GM12865 (cell line): ENCODE results near the gene PTPRE.
A peak's percentile ranks its signal among the peaks of the same experiment; 100 is the strongest.

ENCODE experiments used
- DNase-seq: peaks from one replicate; pipeline ENCODE4 v3.0.0; 2010; ENCODE audit warnings: low read depth
- H3K4me3 ChIP-seq: 2 replicates; pipeline ENCODE4 v1.5.1; 2011; ENCODE audit warnings: mild to moderate bottlenecking, low read depth, low read length, control low read depth
- TF ChIP-seq, protein P1 (sequence below): IDR thresholded peaks from 2 replicates; pipeline ENCODE4 v1.5.1; 2011; ENCODE audit warnings: low read length, control low read depth, low read depth, inconsistent platforms; ENCODE audit not compliant: insufficient read depth; ENCODE audit errors: missing control alignments

The PTPRE gene, protein sequence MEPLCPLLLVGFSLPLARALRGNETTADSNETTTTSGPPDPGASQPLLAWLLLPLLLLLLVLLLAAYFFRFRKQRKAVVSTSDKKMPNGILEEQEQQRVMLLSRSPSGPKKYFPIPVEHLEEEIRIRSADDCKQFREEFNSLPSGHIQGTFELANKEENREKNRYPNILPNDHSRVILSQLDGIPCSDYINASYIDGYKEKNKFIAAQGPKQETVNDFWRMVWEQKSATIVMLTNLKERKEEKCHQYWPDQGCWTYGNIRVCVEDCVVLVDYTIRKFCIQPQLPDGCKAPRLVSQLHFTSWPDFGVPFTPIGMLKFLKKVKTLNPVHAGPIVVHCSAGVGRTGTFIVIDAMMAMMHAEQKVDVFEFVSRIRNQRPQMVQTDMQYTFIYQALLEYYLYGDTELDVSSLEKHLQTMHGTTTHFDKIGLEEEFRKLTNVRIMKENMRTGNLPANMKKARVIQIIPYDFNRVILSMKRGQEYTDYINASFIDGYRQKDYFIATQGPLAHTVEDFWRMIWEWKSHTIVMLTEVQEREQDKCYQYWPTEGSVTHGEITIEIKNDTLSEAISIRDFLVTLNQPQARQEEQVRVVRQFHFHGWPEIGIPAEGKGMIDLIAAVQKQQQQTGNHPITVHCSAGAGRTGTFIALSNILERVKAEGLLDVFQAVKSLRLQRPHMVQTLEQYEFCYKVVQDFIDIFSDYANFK

DNA sequence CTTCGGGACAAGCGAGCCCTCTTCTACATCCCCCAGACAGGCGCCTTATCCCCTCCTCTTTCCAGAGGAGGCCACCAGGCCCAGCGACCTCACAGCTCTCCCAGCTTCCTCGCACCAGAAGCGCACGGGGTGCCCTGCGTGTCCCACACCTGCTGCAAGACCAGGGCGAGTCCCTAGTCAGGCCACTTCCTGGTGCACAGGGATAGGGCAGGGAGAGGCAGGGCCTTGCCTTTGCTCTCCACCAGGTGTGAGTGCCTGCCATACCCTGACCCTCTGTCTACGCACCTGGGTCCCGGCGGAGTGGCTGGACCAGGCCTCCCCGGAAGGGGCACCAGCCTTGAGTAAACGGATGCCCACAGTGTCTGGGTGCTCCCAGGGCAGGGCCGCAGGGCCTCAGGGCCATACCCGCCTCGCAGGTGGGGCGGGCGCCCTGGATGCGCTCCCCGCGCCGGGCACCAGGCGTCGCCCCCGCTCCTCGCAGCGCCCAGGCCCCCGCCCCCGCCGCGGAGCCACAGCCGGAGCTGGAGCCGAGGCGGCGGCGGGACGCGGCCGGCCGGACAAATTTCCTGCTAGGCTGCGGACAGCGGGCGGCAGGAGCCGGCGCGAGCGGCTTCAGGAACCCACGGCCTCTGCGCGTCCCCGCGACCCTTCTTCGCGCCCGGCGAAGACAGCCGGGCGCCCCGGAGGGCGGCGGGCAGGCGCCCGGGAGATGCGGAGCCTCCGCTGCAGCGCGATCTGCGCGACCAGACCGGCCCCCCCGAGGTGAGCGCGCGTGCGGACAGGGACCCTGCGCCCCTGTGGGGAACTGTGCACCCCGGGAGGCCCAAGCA, at the start of gene PTPRE:
Gene PTPRE (plus strand): TSS at position 556 of the 830 bp plus-strand sequence. CDS start 133,779 bp downstream, outside the sequence.
- H3K4me3 ChIP-seq: no peak within 1 kb of the TSS
- DNase-seq: peak; percentile 45
- TF ChIP-seq, protein P1, sequence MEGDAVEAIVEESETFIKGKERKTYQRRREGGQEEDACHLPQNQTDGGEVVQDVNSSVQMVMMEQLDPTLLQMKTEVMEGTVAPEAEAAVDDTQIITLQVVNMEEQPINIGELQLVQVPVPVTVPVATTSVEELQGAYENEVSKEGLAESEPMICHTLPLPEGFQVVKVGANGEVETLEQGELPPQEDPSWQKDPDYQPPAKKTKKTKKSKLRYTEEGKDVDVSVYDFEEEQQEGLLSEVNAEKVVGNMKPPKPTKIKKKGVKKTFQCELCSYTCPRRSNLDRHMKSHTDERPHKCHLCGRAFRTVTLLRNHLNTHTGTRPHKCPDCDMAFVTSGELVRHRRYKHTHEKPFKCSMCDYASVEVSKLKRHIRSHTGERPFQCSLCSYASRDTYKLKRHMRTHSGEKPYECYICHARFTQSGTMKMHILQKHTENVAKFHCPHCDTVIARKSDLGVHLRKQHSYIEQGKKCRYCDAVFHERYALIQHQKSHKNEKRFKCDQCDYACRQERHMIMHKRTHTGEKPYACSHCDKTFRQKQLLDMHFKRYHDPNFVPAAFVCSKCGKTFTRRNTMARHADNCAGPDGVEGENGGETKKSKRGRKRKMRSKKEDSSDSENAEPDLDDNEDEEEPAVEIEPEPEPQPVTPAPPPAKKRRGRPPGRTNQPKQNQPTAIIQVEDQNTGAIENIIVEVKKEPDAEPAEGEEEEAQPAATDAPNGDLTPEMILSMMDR: peak; percentile 56

DNA sequence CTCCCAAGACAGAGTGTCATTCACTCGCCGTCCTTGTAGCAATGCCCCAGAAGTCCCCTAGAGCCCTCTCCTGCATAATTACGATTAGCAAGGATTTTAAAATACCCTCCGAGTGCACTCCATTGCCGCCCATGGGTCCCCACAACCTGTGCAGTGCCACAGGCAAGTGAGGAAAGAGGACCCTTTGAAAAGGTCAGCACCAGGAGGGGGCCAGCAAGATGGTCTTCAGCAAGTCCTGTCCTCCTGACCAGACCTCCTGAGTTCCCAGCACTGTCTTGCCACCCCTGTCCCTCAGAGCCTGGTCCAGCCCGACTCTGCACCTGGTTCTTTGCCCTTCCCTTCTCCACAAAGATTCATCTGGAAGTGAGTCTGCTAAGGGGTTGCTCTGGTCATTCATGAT, 46.3 kb upstream of the PTPRE start:
- TF ChIP-seq, protein P1: no peak
- no peak overlapping the region for H3K4me3 ChIP-seq
- no peak for DNase-seq

DNA sequence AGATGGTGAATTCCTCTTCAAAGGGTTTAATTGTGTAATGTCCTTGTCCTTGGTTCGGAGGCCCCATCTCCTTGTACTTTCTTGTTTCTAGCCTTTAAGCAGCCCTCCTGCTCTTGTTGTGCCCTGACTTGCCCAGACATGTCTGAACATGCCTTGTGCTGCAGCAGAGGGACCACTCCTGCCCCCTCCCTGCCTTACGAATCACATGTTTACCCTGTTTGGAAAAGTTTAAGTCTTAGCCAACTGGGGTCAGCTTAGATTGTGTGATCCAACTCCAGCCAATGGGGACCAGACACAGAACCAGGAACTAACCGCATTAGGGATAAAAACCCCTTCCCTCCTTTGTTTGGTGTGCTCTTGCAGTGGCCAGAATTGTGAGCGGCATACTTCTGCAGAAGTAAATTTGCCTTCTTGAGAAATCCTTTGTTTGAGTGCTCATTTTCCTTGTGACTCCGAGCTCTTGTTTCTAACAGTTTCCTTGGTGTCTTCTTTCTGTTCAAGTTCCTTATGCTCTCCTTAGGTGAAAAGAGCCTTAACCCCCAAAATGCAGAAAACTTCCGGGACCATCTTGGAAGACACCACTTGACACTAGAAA, 43.6 kb upstream of the PTPRE start:
- TF ChIP-seq, protein P1: no peak
- H3K4me3 ChIP-seq: no peak overlapping the region
- no peak for DNase-seq

DNA sequence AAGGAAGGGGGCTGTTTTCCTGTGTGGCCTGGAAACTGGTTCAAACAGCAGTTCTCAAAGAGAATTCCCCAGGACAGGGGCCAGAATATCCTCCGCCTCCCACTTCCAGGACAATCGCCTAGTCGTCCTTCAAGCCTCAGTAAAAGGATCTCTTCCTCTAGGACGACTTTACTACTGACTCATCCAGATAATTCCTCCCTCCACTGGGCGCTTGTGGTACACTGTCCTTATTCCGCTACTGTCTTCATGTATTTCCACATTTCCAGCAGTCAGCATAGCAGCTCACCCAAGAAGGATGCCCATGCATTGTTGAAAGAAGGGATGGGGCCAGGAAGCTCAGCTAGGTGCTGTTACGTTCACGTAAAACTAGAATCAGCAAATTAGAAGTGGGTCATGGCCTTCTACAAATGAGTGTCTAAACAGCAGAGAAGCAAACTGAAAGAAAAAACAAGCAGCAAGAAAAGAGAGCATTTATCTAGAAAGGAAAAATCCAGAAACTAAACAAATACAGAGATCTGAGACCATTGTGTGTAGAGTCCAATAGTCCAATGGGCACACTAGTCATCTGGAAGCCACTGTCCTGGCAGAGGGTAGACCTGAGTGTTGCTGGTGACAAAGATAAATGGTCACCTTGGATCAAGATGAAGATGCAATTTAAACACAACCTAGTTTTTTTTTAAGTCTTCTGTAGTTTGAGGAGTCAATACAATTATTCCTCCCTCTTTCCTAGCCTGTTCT, 40.5 kb upstream of the PTPRE start:
- H3K4me3 ChIP-seq: no peak overlapping the region
- TF ChIP-seq, protein P1: no peak
- no peak for DNase-seq

DNA sequence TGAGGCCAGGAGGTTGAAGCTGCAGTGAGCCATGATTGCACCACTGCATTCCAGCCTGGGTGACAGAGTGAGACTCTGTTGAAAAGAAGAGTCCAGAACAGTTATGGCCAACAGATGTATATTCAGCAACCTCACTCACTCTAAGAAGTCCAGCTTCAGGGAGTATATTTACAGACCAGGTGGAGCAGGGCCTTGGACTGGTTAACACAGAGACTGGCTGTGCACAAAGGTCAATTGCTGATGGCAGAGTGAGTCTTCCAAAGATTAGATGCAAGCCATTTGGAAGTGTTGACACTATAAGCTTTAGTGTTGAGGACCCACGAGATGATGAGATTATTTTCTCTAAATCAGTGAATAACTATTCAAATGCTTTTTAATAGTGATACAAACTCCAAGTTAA, 39.1 kb upstream of the PTPRE start:
- no peak overlapping the region for H3K4me3 ChIP-seq

More for the DNA sequence above, 39.1 kb upstream of the PTPRE start:
- TF ChIP-seq, protein P1: no peak
- no peak for DNase-seq
